ENCODE measurements around the gene MTMR1. TPM values are rescaled to one million over a fixed set of nuclear protein-coding genes. Genes with fewer than 3 reads are reported as not detected.
A peak's percentile ranks its signal among the peaks of the same experiment; 100 is the strongest.

The MTMR1 gene
- total RNA-seq, 1 donor from 2014 or later = 21.6 TPM

GRCh38 chrX:150731795-150732194 lies 38.6 kb downstream of the MTMR1 start:
- no peak overlapping the region for H3K4me3 ChIP-seq (ENCODE audit: low read depth, low read length)
- no peaks in the 10 kb centered on the region for H3K27me3 ChIP-seq (ENCODE audit: control insufficient read depth, insufficient read depth, low read length)
- DNase-seq (ENCODE audit: low read depth) = peak; percentile 62
- H3K36me3 ChIP-seq (ENCODE audit: control insufficient read depth, insufficient read depth, low read length) = no peaks in the 10 kb centered on the region
- TF ChIP-seq, protein P1, sequence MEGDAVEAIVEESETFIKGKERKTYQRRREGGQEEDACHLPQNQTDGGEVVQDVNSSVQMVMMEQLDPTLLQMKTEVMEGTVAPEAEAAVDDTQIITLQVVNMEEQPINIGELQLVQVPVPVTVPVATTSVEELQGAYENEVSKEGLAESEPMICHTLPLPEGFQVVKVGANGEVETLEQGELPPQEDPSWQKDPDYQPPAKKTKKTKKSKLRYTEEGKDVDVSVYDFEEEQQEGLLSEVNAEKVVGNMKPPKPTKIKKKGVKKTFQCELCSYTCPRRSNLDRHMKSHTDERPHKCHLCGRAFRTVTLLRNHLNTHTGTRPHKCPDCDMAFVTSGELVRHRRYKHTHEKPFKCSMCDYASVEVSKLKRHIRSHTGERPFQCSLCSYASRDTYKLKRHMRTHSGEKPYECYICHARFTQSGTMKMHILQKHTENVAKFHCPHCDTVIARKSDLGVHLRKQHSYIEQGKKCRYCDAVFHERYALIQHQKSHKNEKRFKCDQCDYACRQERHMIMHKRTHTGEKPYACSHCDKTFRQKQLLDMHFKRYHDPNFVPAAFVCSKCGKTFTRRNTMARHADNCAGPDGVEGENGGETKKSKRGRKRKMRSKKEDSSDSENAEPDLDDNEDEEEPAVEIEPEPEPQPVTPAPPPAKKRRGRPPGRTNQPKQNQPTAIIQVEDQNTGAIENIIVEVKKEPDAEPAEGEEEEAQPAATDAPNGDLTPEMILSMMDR (IDR thresholded peaks at IDR 0.05; ENCODE audit: insufficient read depth, low read length, poor library complexity, severe bottlenecking) = no peak

DNA sequence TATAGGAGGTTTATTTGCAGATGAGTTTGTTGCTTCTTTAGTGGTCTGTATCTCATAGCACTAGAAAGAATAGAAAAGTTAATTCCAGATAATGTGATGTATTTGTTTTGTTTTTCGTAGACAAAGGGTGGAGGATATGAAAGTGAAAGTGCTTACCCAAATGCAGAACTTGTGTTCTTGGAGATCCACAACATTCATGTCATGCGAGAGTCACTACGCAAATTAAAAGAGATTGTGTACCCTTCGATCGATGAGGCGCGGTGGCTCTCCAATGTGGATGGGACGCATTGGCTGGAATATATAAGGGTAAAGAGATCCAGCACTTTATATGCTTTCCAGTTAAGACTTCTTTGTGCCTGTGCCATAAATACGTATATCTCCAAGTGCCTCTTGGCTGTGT lies 43.3 kb downstream of the MTMR1 start:
- Histone ChIP-seq H3K4me3 (ENCODE audit: low read depth, low read length) (no peak overlapping the region), H3K27me3 (ENCODE audit: control insufficient read depth, insufficient read depth, low read length) (no peaks in the 10 kb centered on the region), H3K36me3 (ENCODE audit: control insufficient read depth, insufficient read depth, low read length) (no peaks in the 10 kb centered on the region)
- DNase-seq (ENCODE audit: low read depth) = no peak
- TF ChIP-seq, protein P1 (IDR thresholded peaks at IDR 0.05; ENCODE audit: insufficient read depth, low read length, poor library complexity, severe bottlenecking) = no peak

DNA sequence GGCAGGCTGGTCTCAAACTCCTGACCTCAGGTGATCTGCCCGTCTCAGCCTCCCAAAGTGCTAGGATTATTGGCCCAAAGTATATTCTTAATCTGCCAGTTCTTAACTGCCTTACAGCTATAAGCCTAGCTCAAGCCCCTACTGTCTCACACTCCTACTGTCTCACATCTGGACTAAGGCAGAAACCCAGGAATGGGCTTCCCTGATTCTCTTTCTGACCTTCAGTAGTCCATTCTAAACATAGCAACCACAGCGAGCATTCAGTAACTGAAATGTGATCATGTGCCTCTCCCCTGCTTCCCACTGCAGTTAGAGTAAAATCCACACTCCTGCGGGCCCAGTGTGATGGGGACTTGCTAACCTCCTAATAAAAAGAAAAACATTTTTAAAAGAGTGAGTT lies 58.9 kb downstream of the MTMR1 start:
- Histone ChIP-seq H3K27me3 (ENCODE audit: control insufficient read depth, insufficient read depth, low read length) (no peaks in the 10 kb centered on the region), H3K36me3 (ENCODE audit: control insufficient read depth, insufficient read depth, low read length) (no peaks in the 10 kb centered on the region), H3K4me3 (ENCODE audit: low read depth, low read length) (no peak overlapping the region)
- DNase-seq (ENCODE audit: low read depth) = no peak
- TF ChIP-seq, protein P1 (IDR thresholded peaks at IDR 0.05; ENCODE audit: insufficient read depth, low read length, poor library complexity, severe bottlenecking) = no peak

DNA sequence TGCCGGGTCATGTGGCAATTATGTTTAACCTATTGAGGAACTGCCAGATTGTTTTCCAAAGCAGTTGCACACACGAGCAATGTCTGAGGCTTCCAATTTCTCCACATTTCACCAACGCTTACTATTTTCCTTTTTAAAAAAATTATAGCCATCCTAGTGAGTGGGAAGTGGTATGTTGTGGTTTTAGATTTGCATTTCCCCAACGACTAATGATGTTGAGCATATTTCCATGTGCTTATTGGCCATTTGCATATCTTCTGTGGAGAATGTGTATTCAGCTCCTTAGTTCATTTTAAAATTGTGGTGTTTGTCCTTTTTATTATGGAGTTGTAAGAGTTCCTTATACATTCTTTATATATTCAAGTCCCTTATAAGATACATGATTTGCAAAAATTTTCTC lies 60.2 kb downstream of the MTMR1 start:
- no peaks in the 10 kb centered on the region for H3K36me3 ChIP-seq (ENCODE audit: control insufficient read depth, insufficient read depth, low read length)
- DNase-seq (ENCODE audit: low read depth) = no peak
- TF ChIP-seq, protein P1 (IDR thresholded peaks at IDR 0.05; ENCODE audit: insufficient read depth, low read length, poor library complexity, severe bottlenecking) = no peak
- no peaks in the 10 kb centered on the region for H3K27me3 ChIP-seq (ENCODE audit: control insufficient read depth, insufficient read depth, low read length)
- no peak overlapping the region for H3K4me3 ChIP-seq (ENCODE audit: low read depth, low read length)

DNA sequence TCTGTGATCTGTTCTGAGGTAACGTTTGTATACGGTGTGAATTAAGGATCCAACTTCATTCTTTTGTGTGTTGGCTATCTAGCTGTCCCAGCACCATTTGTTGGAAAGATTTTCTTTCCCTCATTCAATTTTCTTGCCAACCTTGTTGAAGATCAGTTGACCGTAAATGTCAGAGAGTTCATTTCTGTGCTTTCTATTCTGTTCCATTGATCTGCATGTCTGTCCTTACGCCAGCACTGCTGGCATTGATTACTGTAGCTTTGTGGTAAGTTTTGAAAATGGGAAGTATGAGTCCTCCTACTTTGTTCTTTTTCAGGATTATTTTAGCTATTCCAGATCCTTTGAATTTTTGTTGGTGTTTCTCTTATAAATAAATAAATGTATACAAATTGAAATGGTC lies 60.8 kb downstream of the MTMR1 start:
- H3K36me3 ChIP-seq (ENCODE audit: control insufficient read depth, insufficient read depth, low read length) = no peaks in the 10 kb centered on the region
- no peak for DNase-seq (ENCODE audit: low read depth)
- TF ChIP-seq, protein P1 (IDR thresholded peaks at IDR 0.05; ENCODE audit: insufficient read depth, low read length, poor library complexity, severe bottlenecking) = no peak

GRCh38 chrX:150757371-150757770 lies 64.2 kb downstream of the MTMR1 start:
- TF ChIP-seq, protein P1 (IDR thresholded peaks at IDR 0.05; ENCODE audit: insufficient read depth, low read length, poor library complexity, severe bottlenecking) = no peak
- DNase-seq (ENCODE audit: low read depth) = no peak
- H3K4me3 ChIP-seq (ENCODE audit: low read depth, low read length) = no peak overlapping the region
- H3K27me3 ChIP-seq (ENCODE audit: control insufficient read depth, insufficient read depth, low read length) = no peaks in the 10 kb centered on the region
- no peaks in the 10 kb centered on the region for H3K36me3 ChIP-seq (ENCODE audit: control insufficient read depth, insufficient read depth, low read length)

More for the DNA sequence above, 60.8 kb downstream of the MTMR1 start:
- H3K4me3 ChIP-seq (ENCODE audit: low read depth, low read length) = no peak overlapping the region
- no peaks in the 10 kb centered on the region for H3K27me3 ChIP-seq (ENCODE audit: control insufficient read depth, insufficient read depth, low read length)

Measured in kidney epithelial cell (primary cell).